Activated CD4-positive, alpha-beta T cell treated with anti-CD3 and anti-CD28 coated beads for 36 hours (primary cell): ENCODE measurements around the gene FAM193A. TPM values are rescaled to one million over a fixed set of nuclear protein-coding genes. Genes with fewer than 3 reads are reported as not detected.
"Not testable (repeated sequence)": the region's sequence is repeated elsewhere in the genome, so short reads cannot be mapped to it uniquely, and the experiment has no call there.

Experiments
- ATAC-seq: fragments of 200-7000 bp; cut with Tn5 transposase; one replicate; pipeline ENCODE4 v1.10.0; 2021; ENCODE audit warnings: mild to moderate bottlenecking, moderate library complexity
- CTCF ChIA-PET: fragments of 350-600 bp; sonication (Branson Sonifier 250); formaldehyde crosslinking; loops from one replicate; lab custom pipeline; 2021; ENCODE audit warnings: antibody characterized with exemption; lab: Charles Lee
- POLR2A ChIA-PET: fragments of 350-600 bp; sonication (Branson Sonifier 250); formaldehyde crosslinking; loops from one replicate; lab custom pipeline; 2021; ENCODE audit warnings: antibody characterized with exemption, inconsistent platforms; lab: Charles Lee
- DNase-seq: peaks from one replicate; pipeline ENCODE4 v3.0.0-alpha.2; 2020
- H3K27ac Mint-ChIP-seq: one replicate; pipeline ENCODE4 v1.8.0; 2021; ENCODE audit warnings: mixed read lengths
- H3K27me3 Mint-ChIP-seq: one replicate; pipeline ENCODE4 v1.8.0; 2021; ENCODE audit warnings: mixed read lengths
- H3K36me3 Mint-ChIP-seq: one replicate; pipeline ENCODE4 v1.8.0; 2021; ENCODE audit warnings: low read depth, mixed read lengths
- H3K4me1 Mint-ChIP-seq: one replicate; pipeline ENCODE4 v1.8.0; 2021; ENCODE audit warnings: mixed read lengths
- H3K4me3 Mint-ChIP-seq: one replicate; pipeline ENCODE4 v1.8.0; 2021; ENCODE audit warnings: mild to moderate bottlenecking, moderate library complexity, mixed read lengths
- H3K9me3 Mint-ChIP-seq: one replicate; pipeline ENCODE4 v1.8.0; 2021; ENCODE audit warnings: low read depth, mixed read lengths
- intact Hi-C, 2 experiments: fragments of 100-400 bp; cut with DNase I in 1 of 2; cut with micrococcal nuclease in 1 of 2; formaldehyde crosslinking; loops; one replicate each; pipeline versions ENCODE4 v1.14.2 to v1.15.1; 2022 to 2024; cut with DNase I, micrococcal nuclease
- total RNA-seq, 2 experiments: library from RNA; stranded (reverse); gene quantifications; one replicate each; pipeline ENCODE4 v1.2.3, GENCODE V29; 2021

Gene FAM193A
- total RNA-seq, 2 experiments from 2014 or later = 22.1 to 30.1 TPM

DNA sequence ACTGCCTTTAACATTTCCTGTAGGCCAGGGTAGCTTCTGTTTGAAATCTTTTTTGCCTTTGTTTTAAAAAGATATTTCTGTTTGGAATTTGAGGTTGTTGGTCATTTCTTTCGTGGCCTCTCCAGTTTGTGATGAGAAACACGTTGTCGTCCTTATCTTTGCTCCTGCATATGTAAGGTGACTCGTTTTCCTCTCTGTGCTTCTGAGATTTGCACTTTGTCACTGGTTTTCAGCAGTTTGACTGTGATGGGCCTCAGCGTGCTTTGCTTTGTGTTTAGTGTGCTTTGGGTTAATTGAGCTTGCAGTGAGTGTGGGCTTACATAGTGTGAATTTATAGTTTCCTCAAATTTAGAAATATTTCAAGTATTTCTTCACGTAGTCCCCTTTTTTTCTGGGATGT, 81.5 kb downstream of the FAM193A start:
- Mint-ChIP-seq H3K36me3 (peaks cover 2% of the 10 kb centered on the region), H3K4me1 (peaks cover 35% of the 10 kb centered on the region), H3K27me3 (no peaks in the 10 kb centered on the region), H3K9me3 (no peaks in the 10 kb centered on the region), H3K4me3 (no peak overlapping the region), H3K27ac (no peak overlapping the region)
- ATAC-seq = no peak
- ChIA-PET CTCF (interaction anchor here (0.6 kb wide), 1 partner anchor 62 kb away, joined by 3 read pairs; no protein-coding TSS in a partner anchor), POLR2A (no interaction called here)
- no peak for DNase-seq
- intact Hi-C loops = no loop called here

DNA sequence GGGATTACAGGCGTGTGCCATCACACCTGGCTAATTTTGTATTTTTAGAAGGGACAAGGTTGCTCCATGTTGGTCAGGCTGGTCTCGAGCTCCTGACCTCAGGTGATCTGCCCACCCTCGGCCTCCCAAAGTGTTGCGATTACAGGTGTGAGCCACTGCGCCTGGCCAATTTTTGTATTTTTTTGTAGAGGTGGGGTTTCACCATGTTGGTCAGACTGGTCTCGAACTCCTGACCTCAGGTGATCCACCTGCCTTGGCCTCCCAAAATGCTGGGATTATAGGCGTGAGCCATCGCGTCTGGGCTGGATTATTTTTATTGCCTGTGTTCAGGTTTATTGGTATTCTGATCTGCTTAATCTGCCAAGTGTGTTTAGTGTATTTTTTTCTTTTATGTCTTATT, 82.3 kb downstream of the FAM193A start:
- H3K9me3 Mint-ChIP-seq, H3K27me3 Mint-ChIP-seq, intact Hi-C loops, POLR2A ChIA-PET, ATAC-seq, DNase-seq, H3K27ac Mint-ChIP-seq, H3K36me3 Mint-ChIP-seq, H3K4me3 Mint-ChIP-seq: not testable (repeated sequence)
- CTCF ChIA-PET = interaction anchor here (0.6 kb wide), 1 partner anchor 63 kb away, joined by 3 read pairs; no protein-coding TSS in a partner anchor
- H3K4me1 Mint-ChIP-seq = peaks cover 35% of the 10 kb centered on the region

DNA sequence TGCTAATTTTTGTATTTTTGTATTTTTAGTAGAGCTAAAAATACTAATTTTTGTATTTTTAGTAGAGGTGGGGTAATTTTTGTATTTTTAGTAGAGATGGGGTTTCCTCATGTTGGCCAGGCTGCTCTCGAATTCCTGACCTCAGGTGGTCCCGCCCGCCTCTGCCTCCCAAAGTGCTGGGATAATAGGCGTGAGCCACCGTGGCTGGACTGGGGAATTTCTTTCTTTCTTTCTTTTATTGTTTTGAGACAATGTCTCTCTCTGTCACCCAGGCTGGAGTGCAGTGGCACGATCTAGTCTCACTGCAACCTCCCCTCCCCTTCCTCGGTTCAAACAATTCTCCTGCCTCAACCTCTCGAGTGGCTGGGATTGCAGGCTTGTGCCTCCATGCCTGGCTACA, 83.0 kb downstream of the FAM193A start:
- DNase-seq = no peak
- no peaks in the 10 kb centered on the region for H3K9me3 Mint-ChIP-seq
- intact Hi-C loops = no loop called here
- no peak for ATAC-seq
- POLR2A ChIA-PET = no interaction called here
- no peak overlapping the region for H3K4me3 Mint-ChIP-seq
- peaks cover 2% of the 10 kb centered on the region for H3K36me3 Mint-ChIP-seq
- peaks cover 29% of the 10 kb centered on the region for H3K4me1 Mint-ChIP-seq
- H3K27me3 Mint-ChIP-seq = no peaks in the 10 kb centered on the region
- no peak overlapping the region for H3K27ac Mint-ChIP-seq
- CTCF ChIA-PET = no interaction called here

DNA sequence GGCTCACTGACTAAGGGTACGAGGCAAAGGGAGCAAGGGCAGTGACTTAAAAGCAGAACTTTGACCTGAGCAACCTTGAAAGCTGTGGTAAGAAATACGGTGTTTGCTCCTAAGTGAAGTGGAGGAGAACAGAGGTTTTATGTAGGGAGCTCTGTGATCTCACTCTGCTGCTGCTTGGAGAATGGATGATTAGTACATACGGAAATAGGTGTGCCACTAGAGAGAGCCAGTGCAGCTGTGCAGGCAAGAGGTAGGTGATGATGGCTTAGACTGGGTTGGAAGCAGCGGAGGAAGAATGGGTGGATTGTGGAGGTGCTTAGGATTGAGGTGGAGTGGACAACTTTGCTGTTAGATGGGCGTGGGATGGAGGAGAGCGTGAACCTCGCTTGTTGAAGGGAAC, 85.0 kb downstream of the FAM193A start:
- H3K36me3 Mint-ChIP-seq = peaks cover 2% of the 10 kb centered on the region
- POLR2A ChIA-PET = no interaction called here
- no peaks in the 10 kb centered on the region for H3K9me3 Mint-ChIP-seq
- DNase-seq = no peak
- ATAC-seq = no peak
- no peak overlapping the region for H3K4me3 Mint-ChIP-seq
- peaks cover 20% of the 10 kb centered on the region for H3K4me1 Mint-ChIP-seq
- intact Hi-C loops = no loop called here
- CTCF ChIA-PET = no interaction called here
- peak overlapping the region; percentile 34 for H3K27ac Mint-ChIP-seq
- no peaks in the 10 kb centered on the region for H3K27me3 Mint-ChIP-seq

DNA sequence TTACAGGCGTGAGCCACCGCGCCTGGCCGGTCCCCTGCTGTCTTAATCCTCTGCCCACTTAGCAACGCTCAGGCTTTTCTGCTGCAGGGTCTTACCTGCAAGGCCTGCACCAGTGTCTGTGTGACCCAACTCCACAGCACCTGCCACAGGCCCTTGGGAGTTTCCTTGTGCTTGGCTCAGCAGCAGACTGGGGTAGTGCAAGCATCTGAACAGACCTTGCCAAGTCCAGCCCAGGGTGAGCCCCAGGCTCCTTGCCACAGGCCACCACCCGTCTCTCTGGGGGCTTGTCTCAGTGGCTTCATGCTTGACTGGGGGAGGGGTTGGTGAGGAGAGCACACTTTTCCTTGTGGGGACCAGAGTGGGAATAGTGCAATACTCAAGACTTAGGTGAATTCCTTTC, 87.0 kb downstream of the FAM193A start:
- no peaks in the 10 kb centered on the region for H3K9me3 Mint-ChIP-seq
- DNase-seq (no peak), ATAC-seq (no peak)
- POLR2A ChIA-PET = no interaction called here
- peaks cover 15% of the 10 kb centered on the region for H3K4me1 Mint-ChIP-seq
- intact Hi-C loops = no loop called here
- CTCF ChIA-PET = interaction anchor here (0.7 kb wide), 1 partner anchor 34 kb away, joined by 3 read pairs; no protein-coding TSS in a partner anchor
- peak overlapping the region; percentile 31 for H3K27ac Mint-ChIP-seq
- H3K4me3 Mint-ChIP-seq = no peak overlapping the region
- H3K36me3 Mint-ChIP-seq = peaks cover 2% of the 10 kb centered on the region
- no peaks in the 10 kb centered on the region for H3K27me3 Mint-ChIP-seq

DNA sequence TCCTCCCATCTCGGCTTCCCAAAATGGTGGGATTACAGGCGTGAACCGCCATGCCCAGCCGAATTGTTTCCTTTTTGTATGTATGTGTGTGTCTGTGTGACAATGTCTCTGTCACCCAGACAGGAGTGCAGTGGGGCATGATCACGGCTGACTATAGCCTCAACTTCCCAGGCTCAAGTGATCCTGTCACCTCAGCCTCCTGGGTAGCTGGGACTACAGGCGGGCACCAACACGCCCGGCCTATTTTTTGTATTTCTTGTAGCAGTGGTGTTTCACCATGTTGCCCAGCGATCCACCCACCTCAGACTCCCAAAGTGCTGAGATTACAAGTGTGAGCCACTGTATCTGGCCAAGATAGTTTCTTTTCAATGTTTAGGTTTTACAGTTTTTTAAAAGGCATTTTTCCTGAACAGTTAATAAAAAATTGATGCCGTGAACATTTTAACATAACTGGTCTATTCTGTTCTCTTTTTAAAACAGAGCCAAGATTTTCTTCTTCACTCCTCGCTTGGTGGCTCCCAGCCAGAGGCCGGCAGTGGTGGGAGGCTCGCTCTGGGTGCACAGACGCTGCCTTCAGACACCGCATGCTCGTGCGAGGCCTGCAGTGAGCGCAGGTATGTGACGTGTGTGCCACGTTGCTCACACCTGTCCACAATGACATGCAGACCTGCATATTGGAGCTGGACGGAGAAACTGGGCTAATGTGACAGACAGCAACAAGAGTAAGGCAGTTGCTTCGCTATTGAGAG, 88.5 kb downstream of the FAM193A start:
- ChIA-PET CTCF (no interaction called here), POLR2A (no interaction called here)
- H3K4me1 Mint-ChIP-seq = peaks cover 9% of the 10 kb centered on the region
- H3K36me3 Mint-ChIP-seq = peaks cover 10% of the 10 kb centered on the region
- no peaks in the 10 kb centered on the region for H3K9me3 Mint-ChIP-seq
- DNase-seq (no peak), ATAC-seq (no peak)
- no peak overlapping the region for H3K27ac Mint-ChIP-seq
- intact Hi-C loops = no loop called here
- no peak overlapping the region for H3K4me3 Mint-ChIP-seq
- H3K27me3 Mint-ChIP-seq = no peaks in the 10 kb centered on the region

DNA sequence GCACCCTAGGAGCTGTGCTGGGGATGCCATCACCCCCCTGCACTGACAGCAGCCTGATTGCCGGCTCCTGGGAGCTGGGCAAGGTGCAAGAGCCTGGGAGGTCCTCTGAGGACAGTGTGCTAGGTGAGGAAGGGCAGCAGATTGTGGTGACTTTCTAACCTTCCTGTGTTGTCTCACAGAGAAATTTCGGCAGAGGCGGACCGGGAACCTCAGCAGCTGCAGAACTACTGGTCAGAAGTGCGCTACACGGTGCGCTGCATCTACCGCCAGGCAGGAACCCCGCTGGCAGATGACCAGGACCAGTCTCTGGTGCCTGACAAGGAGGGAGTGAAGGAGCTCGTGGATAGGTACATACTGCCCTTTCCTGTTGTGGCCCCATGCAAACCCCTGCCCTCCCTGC, 89.8 kb downstream of the FAM193A start:
- no peak overlapping the region for H3K27ac Mint-ChIP-seq
- ATAC-seq = no peak
- ChIA-PET POLR2A (no interaction called here), CTCF (no interaction called here)
- intact Hi-C loops = no loop called here
- H3K4me1 Mint-ChIP-seq = peaks cover 5% of the 10 kb centered on the region
- H3K27me3 Mint-ChIP-seq = no peaks in the 10 kb centered on the region
- H3K9me3 Mint-ChIP-seq = no peaks in the 10 kb centered on the region
- DNase-seq = no peak
- no peak overlapping the region for H3K4me3 Mint-ChIP-seq
- H3K36me3 Mint-ChIP-seq = peaks cover 12% of the 10 kb centered on the region

DNA sequence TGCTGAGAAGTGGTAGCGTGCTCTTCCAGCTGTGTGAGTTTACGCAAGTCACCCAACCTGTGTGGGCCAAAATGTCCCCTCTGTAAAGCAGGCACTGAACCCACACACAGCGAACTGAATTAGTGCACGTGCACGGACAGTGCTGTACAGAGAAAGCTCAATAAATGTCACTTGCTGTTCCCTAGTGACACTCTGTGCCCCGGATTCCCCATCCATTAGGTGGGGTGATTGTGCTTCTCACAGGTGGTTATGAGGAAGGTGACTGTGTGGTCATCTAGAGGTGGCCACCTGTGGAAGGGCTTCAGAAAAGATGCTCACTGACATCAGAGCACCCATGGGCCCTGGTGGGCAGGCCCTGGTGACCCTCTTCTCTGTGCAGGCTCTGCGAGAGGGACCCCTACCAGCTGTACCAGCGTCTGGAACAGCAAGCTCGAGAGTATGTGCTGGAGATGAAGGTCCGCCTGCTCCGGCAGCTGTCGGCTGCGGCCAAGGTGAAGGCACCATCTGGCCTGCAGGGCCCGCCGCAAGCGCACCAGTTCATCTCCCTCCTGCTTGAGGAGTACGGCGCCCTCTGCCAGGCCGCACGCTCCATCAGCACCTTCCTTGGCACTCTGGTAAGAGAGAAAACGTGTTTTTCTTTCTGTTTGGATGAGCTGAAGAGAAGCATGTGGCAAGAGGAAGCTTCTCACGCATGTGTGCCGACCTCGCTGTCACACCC, 94.3 kb downstream of the FAM193A start:
- POLR2A ChIA-PET = no interaction called here
- DNase-seq (peak; percentile 23), ATAC-seq (no peak)
- H3K4me3 Mint-ChIP-seq = no peak overlapping the region
- H3K36me3 Mint-ChIP-seq = peaks cover 22% of the 10 kb centered on the region
- no peaks in the 10 kb centered on the region for H3K27me3 Mint-ChIP-seq
- H3K9me3 Mint-ChIP-seq = no peaks in the 10 kb centered on the region
- no peaks in the 10 kb centered on the region for H3K4me1 Mint-ChIP-seq
- no peak overlapping the region for H3K27ac Mint-ChIP-seq
- CTCF ChIA-PET = interaction anchor here (1.0 to 1.2 kb wide), 2 partner anchors 15 to 17 kb away, joined by 3 to 4 read pairs; no protein-coding TSS in a partner anchor
- intact Hi-C loops = no loop called here

DNA sequence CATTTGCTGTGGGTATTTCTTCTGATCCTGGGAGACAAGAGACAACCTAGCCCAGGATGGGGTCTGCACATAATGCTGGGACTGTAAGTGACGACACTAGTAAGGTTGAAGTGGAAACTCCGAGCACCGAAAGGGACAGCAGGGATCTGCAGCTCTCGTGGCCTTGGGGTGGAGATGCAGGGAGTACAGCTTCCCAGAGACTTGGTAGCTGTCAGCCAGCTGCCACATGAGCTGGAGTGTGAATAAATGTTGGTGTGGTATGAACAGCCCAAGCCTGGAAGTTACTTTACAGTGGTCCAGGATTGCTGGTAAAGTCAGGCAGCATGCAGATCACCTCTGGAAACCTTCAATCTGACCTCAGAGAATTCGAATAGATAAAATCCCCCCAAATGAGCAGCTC, 97.6 kb downstream of the FAM193A start:
- ChIA-PET CTCF (interaction anchor here (0.6 to 0.7 kb wide), 2 partner anchors 23 to 231 kb away, joined by 3 read pairs; no protein-coding TSS in a partner anchor), POLR2A (no interaction called here)
- H3K4me1 Mint-ChIP-seq = no peaks in the 10 kb centered on the region
- DNase-seq (no peak), ATAC-seq (no peak)
- H3K9me3 Mint-ChIP-seq = no peaks in the 10 kb centered on the region
- H3K27me3 Mint-ChIP-seq = no peaks in the 10 kb centered on the region
- no peak overlapping the region for H3K4me3 Mint-ChIP-seq
- no peak overlapping the region for H3K27ac Mint-ChIP-seq
- intact Hi-C loops = no loop called here
- H3K36me3 Mint-ChIP-seq = peaks cover 28% of the 10 kb centered on the region

DNA sequence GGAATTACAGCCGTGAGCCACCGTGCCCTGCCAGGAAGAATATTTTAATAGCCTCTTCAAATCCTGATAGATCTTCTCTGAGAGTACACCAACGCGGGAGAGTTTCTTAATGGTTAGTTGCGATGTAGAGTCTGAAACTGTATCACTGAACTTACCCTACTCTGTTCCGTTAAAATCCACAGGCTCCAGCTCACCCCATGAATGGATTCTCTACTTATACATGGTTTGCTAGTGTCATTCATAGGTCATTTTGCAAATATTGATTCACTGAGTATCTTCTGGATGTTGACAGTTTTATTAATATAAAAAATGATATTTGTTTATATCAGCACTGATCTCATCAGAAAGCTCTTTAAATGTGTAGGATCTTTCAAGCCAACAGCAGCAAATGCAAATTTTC, 99.9 kb downstream of the FAM193A start:
- H3K36me3 Mint-ChIP-seq = peaks cover 29% of the 10 kb centered on the region
- ATAC-seq (no peak), DNase-seq (no peak)
- intact Hi-C loops = no loop called here
- no peaks in the 10 kb centered on the region for H3K9me3 Mint-ChIP-seq
- H3K27me3 Mint-ChIP-seq = no peaks in the 10 kb centered on the region
- POLR2A ChIA-PET = no interaction called here
- H3K27ac Mint-ChIP-seq = no peak overlapping the region
- H3K4me3 Mint-ChIP-seq = no peak overlapping the region
- H3K4me1 Mint-ChIP-seq = no peaks in the 10 kb centered on the region
- CTCF ChIA-PET = interaction anchor here (0.5 kb wide), 1 partner anchor 592 kb away, joined by 4 read pairs; no protein-coding TSS in a partner anchor

DNA sequence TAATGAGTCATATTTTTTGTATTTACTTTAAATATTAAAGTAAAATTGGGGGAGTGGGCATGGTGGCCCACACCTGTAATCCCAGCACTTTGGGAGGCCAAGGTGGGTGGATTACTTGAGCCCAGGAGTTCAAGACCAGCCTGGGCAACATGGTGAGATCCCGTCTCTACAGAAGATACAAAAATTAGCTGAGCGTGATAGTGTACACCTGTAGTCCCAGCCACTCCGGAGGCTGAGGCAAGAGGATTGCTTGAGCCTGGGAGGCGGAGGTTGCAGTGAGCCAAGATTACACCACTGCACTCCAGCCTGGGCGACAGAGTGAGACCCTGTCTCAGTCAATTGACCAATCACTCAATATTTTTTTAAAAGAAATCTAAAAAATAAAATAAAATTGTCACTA, 100.5 kb downstream of the FAM193A start:
- H3K27ac Mint-ChIP-seq, H3K4me3 Mint-ChIP-seq, POLR2A ChIA-PET, H3K4me1 Mint-ChIP-seq, intact Hi-C loops, H3K9me3 Mint-ChIP-seq, DNase-seq, ATAC-seq, H3K27me3 Mint-ChIP-seq: not testable (repeated sequence)
- H3K36me3 Mint-ChIP-seq = peaks cover 29% of the 10 kb centered on the region
- CTCF ChIA-PET = interaction anchor here (0.5 kb wide), 1 partner anchor 593 kb away, joined by 4 read pairs; no protein-coding TSS in a partner anchor
